HTR-8/SVneo (cell line): ENCODE data around the gene RAB5IF.
"Not testable (repeated sequence)": the region's sequence is repeated elsewhere in the genome, so short reads cannot be mapped to it uniquely, and the experiment has no call there.

Experiments
- DNase-seq: peaks from one replicate; pipeline ENCODE4 v3.0.0; 2011; ENCODE audit warnings: low spot score, mixed read lengths; ENCODE audit not compliant: insufficient read length
- FAIRE-seq: peaks from 2 replicates; lab custom pipeline; 2011; peaks lifted over from hg19 to GRCh38; lab: Jason Lieb, UNC

Gene RAB5IF

GRCh38 chr20:36584018-36584481 is 21.5 kb upstream of the RAB5IF start:
- peak; percentile 40 for FAIRE-seq
- no peak for DNase-seq

GRCh38 chr20:36585410-36586125 is 20.0 kb upstream of the RAB5IF start:
- FAIRE-seq (no peak), DNase-seq (no peak)

GRCh38 chr20:36587388-36588070 is 18.1 kb upstream of the RAB5IF start:
- FAIRE-seq, result peak; percentile 31
- no peak for DNase-seq

- FAIRE-seq (no peak), DNase-seq (no peak)
These were observed 14.3 kb upstream of the RAB5IF start for GRCh38 chr20:36591281-36591680.

GRCh38 chr20:36591854-36592641 is 13.5 kb upstream of the RAB5IF start:
- FAIRE-seq (peak; percentile 9), DNase-seq (no peak)

GRCh38 chr20:36593347-36593929 is 12.1 kb upstream of the RAB5IF start:
- DNase-seq (no peak), FAIRE-seq (no peak)

GRCh38 chr20:36599912-36600345 is 5.7 kb upstream of the RAB5IF start:
- DNase-seq (no peak), FAIRE-seq (no peak)

- FAIRE-seq (no peak), DNase-seq (no peak)
These were observed 4.0 kb upstream of the RAB5IF start for GRCh38 chr20:36601540-36601939.

- no peak for DNase-seq
- no peak for FAIRE-seq
These were observed 604 bp upstream of the RAB5IF start for GRCh38 chr20:36604952-36605398.

GRCh38 chr20:36606158-36607066 is 833 bp downstream of the RAB5IF start:
- FAIRE-seq (no peak), DNase-seq (no peak)

- DNase-seq, result no peak
- FAIRE-seq, result peak; percentile 60
These were observed 2.2 kb downstream of the RAB5IF start for GRCh38 chr20:36607586-36608387.

- not testable (repeated sequence) for DNase-seq, FAIRE-seq
These were observed 2.8 kb downstream of the RAB5IF start for GRCh38 chr20:36608388-36608728.

GRCh38 chr20:36611625-36612024 is 6.0 kb downstream of the RAB5IF start:
- FAIRE-seq, result peak; percentile 40

GRCh38 chr20:36613974-36614373 is 8.4 kb downstream of the RAB5IF start:
- DNase-seq (no peak), FAIRE-seq (no peak)

More at GRCh38 chr20:36611625-36612024, 6.0 kb downstream of the RAB5IF start:
- no peak for DNase-seq

- no peak for DNase-seq
- FAIRE-seq, result peak; percentile 51
These were observed 9.4 kb downstream of the RAB5IF start for GRCh38 chr20:36614781-36615557.

- DNase-seq (no peak), FAIRE-seq (no peak)
These were observed 15.3 kb downstream of the RAB5IF start for GRCh38 chr20:36620917-36621316.

- no peak for FAIRE-seq
- DNase-seq, result no peak
These were observed 17.9 kb downstream of the RAB5IF start for GRCh38 chr20:36623444-36623843.
